Lower lobe of right lung (tissue), 2 donors: ENCODE data around the gene CD80. TPM values are rescaled to one million over a fixed set of nuclear protein-coding genes. Genes with fewer than 3 reads are reported as not detected.
"Not testable (repeated sequence)": the region's sequence is repeated elsewhere in the genome, so short reads cannot be mapped to it uniquely, and the experiment has no call there.

Experiments
- ATAC-seq, 2 donors: fragments of 200-7000 bp; cut with Tn5 transposase; one replicate each; pipeline ENCODE4 v1.9.1; 2020 to 2022; ENCODE audit warnings: mild to moderate bottlenecking in 2 of 2, moderate library complexity in 2 of 2
- DNase-seq: peaks from one replicate; pipeline ENCODE4 v3.0.0-alpha.2; 2020
- H3K27ac ChIP-seq: fragments of 200-600 bp; one replicate; pipeline ENCODE4 v1.8.0; 2022
- H3K27me3 ChIP-seq: fragments of 200-600 bp; one replicate; pipeline ENCODE4 v1.8.0; 2022; ENCODE audit warnings: low read depth
- H3K36me3 ChIP-seq: fragments of 200-600 bp; one replicate; pipeline ENCODE4 v1.8.0; 2022; ENCODE audit warnings: mild to moderate bottlenecking
- H3K4me1 ChIP-seq: fragments of 200-600 bp; one replicate; pipeline ENCODE4 v1.8.0; 2022
- H3K4me3 ChIP-seq: fragments of 200-600 bp; one replicate; pipeline ENCODE4 v1.8.0; 2022; ENCODE audit warnings: mild to moderate bottlenecking
- H3K9me3 ChIP-seq: fragments of 200-600 bp; one replicate; pipeline ENCODE4 v1.8.0; 2022
- intact Hi-C: fragments of 100-400 bp; cut with DNase I; formaldehyde crosslinking; loops from one replicate; pipeline ENCODE4 v1.11.0; 2022
- total RNA-seq: library from RNA; stranded (reverse); fragmentation: NEBNext Ultra II Directional; extraction: Animal tissue kit (Norgen Biotek cat#: 25700); gene quantifications from one replicate; pipeline ENCODE4 v1.2.1, GENCODE V29; 2021
- TF ChIP-seq, protein P1 (sequence below): fragments of 200-600 bp; IDR thresholded peaks from one replicate; pipeline ENCODE4 v1.8.0; 2022; ENCODE audit warnings: antibody characterized with exemption, mild to moderate bottlenecking
- donor health status: DM: no; HTN: yes; CAD: no; lungs with severe emphysema.

Gene CD80
- total RNA-seq, 1 donor from 2014 or later: 8.6 TPM

DNA sequence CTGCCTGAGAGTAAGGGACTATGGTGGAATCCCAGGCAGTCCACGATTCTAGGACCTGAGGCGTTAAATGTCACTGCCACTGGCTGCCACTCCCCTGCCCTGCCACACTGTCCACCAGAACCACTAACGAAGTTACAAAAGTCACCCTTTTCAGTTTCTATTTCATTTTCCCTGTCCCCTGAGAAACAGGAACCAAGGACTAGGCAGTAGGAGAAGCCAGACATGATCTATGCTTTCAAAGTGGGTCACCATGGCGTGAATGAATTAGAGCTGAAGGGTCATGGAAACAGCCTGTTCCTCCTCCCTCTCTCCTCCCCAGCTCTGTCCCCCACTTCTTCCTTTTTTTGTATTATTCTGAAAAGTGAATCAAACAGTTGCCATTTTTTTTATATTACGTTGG, 10.8 kb upstream of the CD80 start:
- no peak for DNase-seq
- peak overlapping the region; percentile 44 for H3K27ac ChIP-seq

DNA sequence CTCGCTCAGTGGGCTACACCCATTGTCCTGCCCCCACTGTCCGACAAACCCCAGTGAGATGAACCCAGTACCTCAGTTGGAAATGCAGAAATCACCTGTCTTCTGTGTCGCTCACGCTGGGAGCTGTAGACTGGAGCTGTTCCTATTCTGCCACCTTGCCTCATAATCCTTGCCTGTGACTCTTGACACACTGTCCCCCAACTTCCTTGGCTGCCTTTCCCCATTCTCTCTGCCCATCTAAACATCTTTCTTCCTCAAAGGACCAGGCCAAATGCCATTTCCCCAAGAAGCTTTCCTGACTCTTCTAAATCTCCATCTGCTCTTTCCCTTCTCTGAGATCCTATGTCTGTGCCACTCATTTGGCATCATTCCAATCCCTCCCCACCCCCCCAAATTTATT, 9.7 kb upstream of the CD80 start:
- TF ChIP-seq, protein P1, sequence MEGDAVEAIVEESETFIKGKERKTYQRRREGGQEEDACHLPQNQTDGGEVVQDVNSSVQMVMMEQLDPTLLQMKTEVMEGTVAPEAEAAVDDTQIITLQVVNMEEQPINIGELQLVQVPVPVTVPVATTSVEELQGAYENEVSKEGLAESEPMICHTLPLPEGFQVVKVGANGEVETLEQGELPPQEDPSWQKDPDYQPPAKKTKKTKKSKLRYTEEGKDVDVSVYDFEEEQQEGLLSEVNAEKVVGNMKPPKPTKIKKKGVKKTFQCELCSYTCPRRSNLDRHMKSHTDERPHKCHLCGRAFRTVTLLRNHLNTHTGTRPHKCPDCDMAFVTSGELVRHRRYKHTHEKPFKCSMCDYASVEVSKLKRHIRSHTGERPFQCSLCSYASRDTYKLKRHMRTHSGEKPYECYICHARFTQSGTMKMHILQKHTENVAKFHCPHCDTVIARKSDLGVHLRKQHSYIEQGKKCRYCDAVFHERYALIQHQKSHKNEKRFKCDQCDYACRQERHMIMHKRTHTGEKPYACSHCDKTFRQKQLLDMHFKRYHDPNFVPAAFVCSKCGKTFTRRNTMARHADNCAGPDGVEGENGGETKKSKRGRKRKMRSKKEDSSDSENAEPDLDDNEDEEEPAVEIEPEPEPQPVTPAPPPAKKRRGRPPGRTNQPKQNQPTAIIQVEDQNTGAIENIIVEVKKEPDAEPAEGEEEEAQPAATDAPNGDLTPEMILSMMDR: no peak
- ATAC-seq (peak; percentile 54 to 70), DNase-seq (no peak)
- Histone ChIP-seq H3K27ac (no peak overlapping the region), H3K4me3 (no peak overlapping the region), H3K9me3 (peaks cover 3% of the 10 kb centered on the region), H3K27me3 (no peaks in the 10 kb centered on the region), H3K36me3 (no peaks in the 10 kb centered on the region), H3K4me1 (peaks cover 11% of the 10 kb centered on the region)
- intact Hi-C loops: no loop called here

More for the DNA sequence above, 10.8 kb upstream of the CD80 start:
- ATAC-seq: peak; percentile 88 to 93
- intact Hi-C loops: no loop called here
- Histone ChIP-seq H3K4me1 (peaks cover 11% of the 10 kb centered on the region), H3K4me3 (no peak overlapping the region), H3K36me3 (no peaks in the 10 kb centered on the region), H3K27me3 (no peaks in the 10 kb centered on the region), H3K9me3 (no peaks in the 10 kb centered on the region)
- TF ChIP-seq, protein P1: no peak

DNA sequence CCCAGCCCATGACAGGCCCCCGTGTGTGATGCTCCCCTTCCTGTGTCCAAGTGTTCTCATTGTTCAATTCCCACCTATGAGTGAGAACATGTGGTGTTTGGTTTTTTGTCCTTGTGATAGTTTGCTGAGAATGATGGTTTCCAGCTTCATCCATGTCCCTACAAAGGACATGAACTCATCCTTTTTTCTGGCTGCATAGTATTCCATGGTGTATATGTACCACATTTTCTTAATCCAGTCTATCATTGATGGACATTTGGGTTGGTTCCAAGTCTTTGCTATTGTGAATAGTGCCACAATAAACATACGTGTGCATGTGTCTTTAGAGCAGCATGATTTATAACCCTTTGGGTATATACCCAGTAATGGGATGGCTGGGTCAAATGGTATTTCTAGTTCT, 3.9 kb upstream of the CD80 start:
- intact Hi-C loops, H3K4me1 ChIP-seq, DNase-seq, H3K36me3 ChIP-seq, H3K27ac ChIP-seq, H3K4me3 ChIP-seq, H3K27me3 ChIP-seq, ATAC-seq, H3K9me3 ChIP-seq: not testable (repeated sequence)

DNA sequence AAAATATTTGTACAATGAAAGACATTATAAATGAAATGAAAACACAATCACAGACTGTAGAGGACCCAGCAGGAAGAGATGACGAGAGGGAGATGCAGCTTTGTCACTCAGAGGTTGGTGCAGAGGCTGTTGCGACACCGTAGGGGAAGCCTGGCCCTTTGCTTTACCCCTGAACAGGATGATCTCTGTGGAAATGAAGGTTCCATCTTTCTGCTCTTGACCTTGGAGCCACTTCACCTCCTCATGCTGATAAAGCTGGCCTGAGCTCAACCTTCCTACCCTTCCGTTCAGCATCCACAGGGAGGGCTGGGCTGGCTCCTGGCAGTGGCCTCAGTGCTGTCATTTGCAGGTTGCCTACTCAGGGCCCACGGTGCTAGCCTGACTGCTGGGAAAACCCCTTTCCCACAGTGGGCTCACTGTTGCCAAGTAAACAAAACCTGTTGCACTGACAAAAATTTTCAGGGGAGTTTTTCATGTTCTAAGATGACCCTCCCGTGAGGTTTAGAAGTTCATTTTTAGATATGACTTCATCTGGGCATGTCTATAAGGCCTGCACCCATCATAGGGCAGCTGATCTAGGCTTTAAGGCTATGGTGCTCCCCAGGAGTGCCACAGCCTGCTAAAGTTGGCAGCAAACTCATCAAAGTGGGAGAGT, 3.0 kb upstream of the CD80 start:
- TF ChIP-seq, protein P1: no peak
- no peak overlapping the region for H3K4me3 ChIP-seq
- no peaks in the 10 kb centered on the region for H3K36me3 ChIP-seq
- intact Hi-C loops: no loop called here
- peaks cover 9% of the 10 kb centered on the region for H3K4me1 ChIP-seq
- no peak overlapping the region for H3K27ac ChIP-seq
- ATAC-seq (peak; percentile 74 to 77), DNase-seq (no peak)
- H3K27me3 ChIP-seq: no peaks in the 10 kb centered on the region
- H3K9me3 ChIP-seq: peaks cover 4% of the 10 kb centered on the region

DNA sequence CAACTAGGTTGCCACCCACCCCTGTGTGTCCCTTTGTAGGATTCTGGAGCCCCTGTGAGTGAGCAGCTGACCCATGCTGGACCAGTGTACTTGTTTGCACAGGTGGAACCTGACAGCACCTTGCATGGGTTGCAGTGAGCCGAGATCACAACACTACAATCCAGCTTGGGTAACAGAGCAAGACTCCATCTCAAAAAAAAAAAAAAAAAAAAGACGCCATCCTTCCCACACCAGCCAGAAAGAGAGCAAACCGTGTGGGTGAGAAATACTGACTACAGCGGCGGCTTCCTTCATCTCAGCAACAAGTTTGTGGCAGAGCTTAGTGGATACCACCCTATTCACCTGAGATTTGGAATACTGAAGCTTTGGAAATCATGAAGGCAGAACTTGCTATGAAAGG, 746 bp upstream of the CD80 start:
- intact Hi-C loops: no loop called here
- ATAC-seq: no peak
- peaks cover 4% of the 10 kb centered on the region for H3K9me3 ChIP-seq
- H3K4me3 ChIP-seq: no peak overlapping the region
- TF ChIP-seq, protein P1: no peak
- no peak overlapping the region for H3K27ac ChIP-seq
- no peaks in the 10 kb centered on the region for H3K27me3 ChIP-seq
- DNase-seq: no peak
- H3K4me1 ChIP-seq: peaks cover 16% of the 10 kb centered on the region
- H3K36me3 ChIP-seq: no peaks in the 10 kb centered on the region

DNA sequence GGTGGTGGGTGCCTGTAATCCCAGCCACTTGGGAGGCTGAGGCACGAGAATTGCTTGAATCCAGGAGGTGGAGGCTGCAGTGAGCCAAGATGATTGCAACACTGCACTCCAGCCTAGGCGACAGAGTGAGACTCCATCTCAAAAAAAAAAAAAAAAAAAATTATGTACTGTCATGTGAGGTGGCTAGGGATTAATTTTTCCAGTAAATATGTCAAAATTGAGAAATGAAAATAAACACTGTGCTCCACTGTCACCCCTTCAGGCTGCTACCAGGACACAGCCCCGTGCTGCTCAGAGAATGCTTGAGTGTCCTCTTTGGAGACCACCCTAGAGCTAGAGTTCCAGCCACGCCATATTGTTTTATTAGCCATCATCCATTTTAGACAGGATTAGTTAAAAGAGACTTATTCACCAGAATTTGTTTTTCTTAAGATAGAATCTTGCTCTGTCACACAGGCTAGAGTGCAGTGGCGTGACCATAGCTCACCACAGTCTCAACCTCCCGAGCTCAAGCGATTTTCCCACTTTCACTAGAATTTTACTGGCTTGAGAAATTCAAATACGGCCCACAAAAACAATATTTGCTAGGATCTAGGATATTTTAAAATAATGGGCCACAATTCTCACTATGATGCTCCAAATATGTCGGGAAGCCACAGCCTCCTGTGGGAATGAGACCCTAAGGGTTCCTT, 642 bp downstream of the CD80 start:
- Histone ChIP-seq H3K36me3 (no peaks in the 10 kb centered on the region), H3K27ac (peak overlapping the region; percentile 14), H3K4me1 (peaks cover 16% of the 10 kb centered on the region), H3K27me3 (no peaks in the 10 kb centered on the region), H3K4me3 (peak overlapping the region; percentile 29), H3K9me3 (no peaks in the 10 kb centered on the region)
- TF ChIP-seq, protein P1: no peak
- no peak for DNase-seq
- ATAC-seq: no peak
- intact Hi-C loops: no loop called here
